Lower leg skin (tissue), 4 donors: ENCODE data around the gene MUC2. TPM values are rescaled to one million over a fixed set of nuclear protein-coding genes. Genes with fewer than 3 reads are reported as not detected.

ENCODE experiments used
- DNase-seq, 2 donors: peaks; one replicate each; pipeline ENCODE4 v3.0.0-alpha.2; 2019; ENCODE audit warnings: low spot score in 2 of 2
- H3K4me3 ChIP-seq: fragments of 200-600 bp; sonication (generic); 2 replicates; pipeline ENCODE4 v1.5.1; 2017; ENCODE audit warnings: mild to moderate bottlenecking, low read depth; ENCODE audit not compliant: poor library complexity, severe bottlenecking
- POLR2A ChIP-seq, 2 donors: fragments of 450-650 bp; IDR thresholded peaks; one replicate each; pipeline ENCODE4 v1.6.1; 2016 to 2017; ENCODE audit warnings: antibody characterized with exemption in 2 of 2, mild to moderate bottlenecking in 1 of 2, moderate library complexity in 1 of 2
- WGBS, 2 donors: methylation state at CpG; one replicate each; pipeline ENCODE4 v1.1.5; 2018; 5-methylcytosine and 5-hydroxymethylcytosine counted together
- intact Hi-C: fragments of 100-400 bp; cut with DNase I; formaldehyde crosslinking; loops from one replicate; pipeline ENCODE4 v1.15.0; 2023; ENCODE audit warnings: low total_unique reads
- total RNA-seq, 4 donors: library from RNA; depleted of rRNA; stranded (reverse); fragments of >200 nt; gene quantifications; one replicate each; pipeline ENCODE4 v1.1.0, GENCODE V29; 2016
- TF ChIP-seq, protein P1 (sequence below), 3 donors: fragments of 450-650 bp; IDR thresholded peaks; one replicate each; pipeline ENCODE4 v1.5.1; 2016; ENCODE audit warnings: antibody characterized with exemption in 3 of 3, mild to moderate bottlenecking in 3 of 3, moderate library complexity in 2 of 3

The MUC2 gene
- total RNA-seq, 4 donors from 2014 or later = 0.02 TPM; not detected in 3

DNA sequence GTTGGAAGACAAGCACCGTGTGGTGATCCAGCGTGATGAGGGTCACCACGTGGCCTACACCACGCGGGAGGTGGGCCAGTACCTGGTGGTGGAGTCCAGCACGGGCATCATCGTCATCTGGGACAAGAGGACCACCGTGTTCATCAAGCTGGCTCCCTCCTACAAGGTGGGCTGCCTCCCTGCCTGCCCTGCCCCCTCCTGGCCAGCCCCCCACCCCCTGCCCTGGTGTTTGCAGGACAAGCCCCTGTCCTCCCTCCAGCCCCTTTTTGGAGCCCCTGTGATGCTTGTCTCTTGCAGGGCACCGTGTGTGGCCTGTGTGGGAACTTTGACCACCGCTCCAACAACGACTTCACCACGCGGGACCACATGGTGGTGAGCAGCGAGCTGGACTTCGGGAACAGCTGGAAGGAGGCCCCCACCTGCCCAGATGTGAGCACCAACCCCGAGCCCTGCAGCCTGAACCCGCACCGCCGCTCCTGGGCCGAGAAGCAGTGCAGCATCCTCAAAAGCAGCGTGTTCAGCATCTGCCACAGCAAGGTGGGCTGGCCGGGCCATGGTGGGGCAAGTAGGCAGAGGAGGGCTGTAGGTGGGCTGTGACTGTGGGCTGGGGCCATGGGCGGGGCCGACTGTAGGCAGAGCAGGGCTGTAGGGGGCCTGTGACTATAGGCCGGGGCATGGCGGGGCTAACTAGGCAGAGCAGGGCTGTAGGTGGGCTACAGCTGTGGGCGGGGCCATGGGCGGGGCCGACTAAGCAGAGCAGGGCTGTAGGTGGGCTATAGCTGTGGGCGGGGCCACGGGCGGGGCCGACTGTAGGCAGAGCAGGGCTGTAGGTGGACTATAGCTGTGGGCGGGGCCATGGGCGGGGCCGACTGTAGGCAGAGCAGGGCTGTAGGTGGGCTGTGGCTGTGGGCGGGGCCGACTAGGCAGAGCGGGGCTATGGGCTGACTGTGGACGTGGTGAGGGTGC, 13.6 kb downstream of the MUC2 start:
- WGBS, 2 donors = 89 to 92% methylated on average over 26 to 37 of the region's 40 CpGs
- DNase-seq = no peak
- TF ChIP-seq POLR2A (IDR thresholded peaks at IDR 0.05) = no peak
- intact Hi-C loops = no loop called here
- no peak overlapping the region for H3K4me3 ChIP-seq

GRCh38 chr11:1088927-1089737, 14.5 kb downstream of the MUC2 start:
- no peak overlapping the region for H3K4me3 ChIP-seq
- intact Hi-C loops = no loop called here
- 93 to 95% methylated on average over 20 to 33 of the region's 33 CpGs for WGBS, 2 donors
- no peak for DNase-seq
- TF ChIP-seq POLR2A (IDR thresholded peaks at IDR 0.05) = no peak
- TF ChIP-seq, protein P1, sequence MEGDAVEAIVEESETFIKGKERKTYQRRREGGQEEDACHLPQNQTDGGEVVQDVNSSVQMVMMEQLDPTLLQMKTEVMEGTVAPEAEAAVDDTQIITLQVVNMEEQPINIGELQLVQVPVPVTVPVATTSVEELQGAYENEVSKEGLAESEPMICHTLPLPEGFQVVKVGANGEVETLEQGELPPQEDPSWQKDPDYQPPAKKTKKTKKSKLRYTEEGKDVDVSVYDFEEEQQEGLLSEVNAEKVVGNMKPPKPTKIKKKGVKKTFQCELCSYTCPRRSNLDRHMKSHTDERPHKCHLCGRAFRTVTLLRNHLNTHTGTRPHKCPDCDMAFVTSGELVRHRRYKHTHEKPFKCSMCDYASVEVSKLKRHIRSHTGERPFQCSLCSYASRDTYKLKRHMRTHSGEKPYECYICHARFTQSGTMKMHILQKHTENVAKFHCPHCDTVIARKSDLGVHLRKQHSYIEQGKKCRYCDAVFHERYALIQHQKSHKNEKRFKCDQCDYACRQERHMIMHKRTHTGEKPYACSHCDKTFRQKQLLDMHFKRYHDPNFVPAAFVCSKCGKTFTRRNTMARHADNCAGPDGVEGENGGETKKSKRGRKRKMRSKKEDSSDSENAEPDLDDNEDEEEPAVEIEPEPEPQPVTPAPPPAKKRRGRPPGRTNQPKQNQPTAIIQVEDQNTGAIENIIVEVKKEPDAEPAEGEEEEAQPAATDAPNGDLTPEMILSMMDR (IDR thresholded peaks at IDR 0.05) = no peak

GRCh38 chr11:1089738-1090599, 15.3 kb downstream of the MUC2 start:
- TF ChIP-seq, protein P1 (IDR thresholded peaks at IDR 0.05) = no peak
- no peak for TF ChIP-seq POLR2A (IDR thresholded peaks at IDR 0.05)
- intact Hi-C loops = no loop called here
- DNase-seq = no peak
- H3K4me3 ChIP-seq = no peak overlapping the region
- 80 to 84% methylated on average over 26 to 31 of the region's 31 CpGs for WGBS, 2 donors

GRCh38 chr11:1090600-1091331, 16.1 kb downstream of the MUC2 start:
- DNase-seq = no peak
- 84 to 89% methylated on average over 16 to 18 of the region's 20 CpGs for WGBS, 2 donors
- intact Hi-C loops = no loop called here
- TF ChIP-seq, protein P1 (IDR thresholded peaks at IDR 0.05) = no peak
- no peak for TF ChIP-seq POLR2A (IDR thresholded peaks at IDR 0.05)
- no peak overlapping the region for H3K4me3 ChIP-seq

GRCh38 chr11:1091332-1092083, 16.8 kb downstream of the MUC2 start:
- intact Hi-C loops = no loop called here
- no peak for DNase-seq
- 82 to 93% methylated on average over 12 of the region's 12 CpGs for WGBS, 2 donors

More at GRCh38 chr11:1091332-1092083, 16.8 kb downstream of the MUC2 start:
- no peak overlapping the region for H3K4me3 ChIP-seq
- TF ChIP-seq, protein P1 (IDR thresholded peaks at IDR 0.05) = no peak
- TF ChIP-seq POLR2A (IDR thresholded peaks at IDR 0.05) = no peak
